ENCODE measurements around the gene TTC34.
"Not testable (repeated sequence)": the region's sequence is repeated elsewhere in the genome, so short reads cannot be mapped to it uniquely, and the experiment has no call there.

The TTC34 gene

DNA sequence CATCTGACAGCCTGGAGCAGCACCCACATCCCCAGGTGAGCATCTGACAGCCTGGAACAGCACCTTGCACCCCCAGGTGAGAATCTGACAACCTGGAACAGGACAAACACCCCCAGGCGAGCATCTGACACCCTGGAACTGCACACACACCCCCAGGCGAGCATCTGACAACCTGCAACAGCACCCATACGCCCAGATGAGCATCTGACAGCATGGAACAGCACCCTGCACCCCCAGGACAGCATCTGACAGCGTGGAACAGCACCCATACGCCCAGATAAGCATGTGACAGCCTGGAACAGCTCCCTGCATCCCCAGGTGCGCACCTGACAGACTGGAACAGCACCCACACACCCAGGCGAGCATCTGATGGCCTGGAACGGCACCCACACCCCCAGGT is 49.0 kb downstream of the TTC34 start:
- not testable (repeated sequence) for DNase-seq (ENCODE audit: low spot score)

DNA sequence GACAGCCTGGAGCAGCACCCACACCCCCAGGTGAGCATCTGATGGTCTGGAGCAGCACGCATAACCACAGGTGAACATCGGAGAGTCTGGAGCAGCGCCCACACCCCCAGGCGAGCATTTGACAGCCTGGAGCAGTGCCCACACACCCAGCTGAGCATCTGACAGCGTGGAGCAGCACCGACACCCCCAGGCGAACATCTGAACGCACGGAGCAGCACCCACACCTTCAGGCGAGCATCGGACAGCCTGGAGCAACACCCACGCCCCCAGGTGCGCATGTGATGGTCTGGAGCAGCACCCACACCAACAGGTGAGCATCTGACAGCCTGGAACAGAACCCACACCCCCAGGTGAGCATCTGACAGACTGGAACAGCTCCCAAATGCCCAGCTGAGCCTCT is 49.6 kb downstream of the TTC34 start:
- not testable (repeated sequence) for DNase-seq (ENCODE audit: low spot score)

DNA sequence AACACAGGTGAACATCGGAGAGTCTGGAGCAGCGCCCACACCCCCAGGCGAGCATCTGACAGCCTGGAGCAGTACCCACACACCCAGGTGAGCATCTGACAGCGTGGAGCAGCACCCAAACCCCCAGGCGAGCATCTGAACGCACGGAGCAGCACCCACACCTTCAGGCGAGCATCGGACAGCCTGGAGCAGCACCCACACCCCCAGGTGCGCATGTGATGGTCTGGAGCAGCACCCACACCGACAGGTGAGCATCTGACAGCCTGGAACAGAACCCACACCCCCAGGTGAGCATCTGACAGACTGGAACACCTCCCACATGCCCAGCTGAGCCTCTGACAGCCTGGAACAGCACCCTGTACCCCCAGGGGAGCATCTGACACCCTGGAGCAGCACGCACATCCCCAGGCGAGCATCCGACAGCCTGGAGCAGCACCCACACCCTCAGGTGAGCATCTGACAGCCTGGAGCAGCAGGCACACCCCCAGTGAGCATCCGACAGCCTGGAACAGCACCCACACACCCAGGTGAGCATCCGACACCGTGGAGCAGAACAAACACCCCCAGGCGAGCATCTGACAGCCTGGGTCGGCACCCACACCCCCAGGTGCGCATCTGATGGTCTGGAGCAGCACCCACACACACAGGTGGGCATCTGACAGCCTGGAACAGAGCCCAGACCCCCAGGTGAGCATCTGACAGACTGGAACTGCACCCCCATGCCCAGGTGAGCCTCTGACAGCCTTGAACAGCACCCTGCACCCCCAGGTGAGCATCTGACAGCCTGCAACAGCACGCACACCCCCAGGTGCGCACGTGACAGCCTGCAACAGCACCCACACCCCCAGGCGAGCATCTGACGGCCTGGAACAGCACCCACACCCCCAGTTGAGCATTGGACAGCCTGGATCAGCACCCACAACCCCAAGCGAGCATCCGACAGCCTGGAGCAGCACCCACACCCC is 50.4 kb downstream of the TTC34 start:
- DNase-seq (ENCODE audit: low spot score), result not testable (repeated sequence)

DNA sequence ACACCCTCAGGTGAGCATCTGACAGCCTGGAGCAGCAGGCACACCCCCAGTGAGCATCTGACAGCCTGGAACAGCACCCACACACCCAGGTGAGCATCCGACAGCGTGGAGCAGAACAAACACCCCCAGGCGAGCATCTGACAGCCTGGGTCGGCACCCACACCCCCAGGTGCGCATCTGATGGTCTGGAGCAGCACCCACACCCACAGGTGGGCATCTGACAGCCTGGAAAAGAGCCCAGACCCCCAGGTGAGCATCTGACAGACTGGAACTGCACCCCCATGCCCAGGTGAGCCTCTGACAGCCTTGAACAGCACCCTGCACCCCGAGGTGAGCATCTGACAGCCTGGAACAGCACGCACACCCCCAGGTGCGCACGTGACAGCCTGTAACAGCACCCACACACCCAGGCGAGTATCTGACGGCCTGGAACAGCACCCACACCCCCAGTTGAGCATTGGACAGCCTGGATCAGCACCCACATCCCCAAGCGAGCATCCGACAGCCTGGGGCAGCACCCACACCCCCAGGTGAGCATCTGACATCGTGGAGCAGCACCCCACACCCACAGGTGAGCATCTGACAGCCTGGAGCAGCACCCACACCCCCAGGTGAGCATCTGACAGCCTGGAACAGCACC is 51.3 kb downstream of the TTC34 start:
- DNase-seq (ENCODE audit: low spot score), result not testable (repeated sequence)

DNA sequence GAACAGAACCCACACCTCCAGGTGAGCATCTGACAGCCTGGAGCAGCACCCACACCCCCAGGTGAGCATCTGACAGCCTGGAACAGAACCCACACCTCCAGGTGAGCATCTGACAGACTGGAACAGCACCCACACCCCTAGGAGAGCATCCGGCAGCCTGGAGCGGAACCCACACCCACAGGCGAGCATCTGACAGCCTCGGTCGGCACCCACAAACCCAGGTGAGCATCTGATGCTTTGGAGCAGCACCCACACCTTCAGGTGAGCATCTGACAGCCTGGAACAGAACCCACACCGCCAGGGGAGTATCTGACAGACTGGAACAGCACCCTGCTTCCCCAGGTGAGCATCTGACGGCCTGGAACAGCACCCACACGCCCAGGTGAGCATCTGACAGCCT is 52.9 kb downstream of the TTC34 start:
- not testable (repeated sequence) for DNase-seq (ENCODE audit: low spot score)

DNA sequence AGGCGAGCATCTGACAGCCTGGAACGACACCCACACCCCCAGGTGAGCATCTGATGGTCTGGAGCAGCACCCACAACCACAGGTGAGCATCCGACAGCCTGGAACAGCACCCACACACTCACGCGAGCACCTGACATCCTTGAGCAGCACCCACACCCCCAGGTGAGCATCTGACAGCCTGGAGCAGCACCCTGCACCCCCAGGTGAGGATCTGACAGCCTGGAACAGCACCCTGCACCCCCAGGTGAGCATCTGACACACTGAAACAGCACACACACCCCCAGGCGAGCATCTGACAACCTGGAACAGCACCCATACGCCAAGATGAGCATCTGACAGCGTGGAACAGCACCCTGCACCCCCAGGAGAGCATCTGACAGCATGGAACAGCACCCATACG is 106.7 kb downstream of the TTC34 start:
- not testable (repeated sequence) for DNase-seq (ENCODE audit: low spot score)

DNA sequence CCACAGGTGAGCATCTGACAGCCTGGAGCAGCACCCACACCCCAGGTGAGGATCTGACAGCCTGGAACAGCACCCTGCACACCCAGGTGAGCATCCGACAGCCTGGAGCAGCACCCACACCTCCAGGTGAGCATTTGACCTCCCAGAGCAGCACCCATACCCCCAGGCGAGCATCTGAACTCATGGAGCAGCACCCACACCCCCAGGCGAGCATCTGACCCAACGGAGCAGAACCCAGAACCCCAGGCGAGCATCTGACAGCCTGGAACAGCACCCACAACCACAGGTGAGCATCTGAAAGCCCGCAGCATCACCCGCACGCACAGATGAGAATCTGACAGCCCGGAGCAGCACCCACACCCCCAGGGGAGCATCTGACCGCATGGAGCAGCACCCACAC is 111.3 kb downstream of the TTC34 start:
- not testable (repeated sequence) for DNase-seq (ENCODE audit: low spot score)

DNA sequence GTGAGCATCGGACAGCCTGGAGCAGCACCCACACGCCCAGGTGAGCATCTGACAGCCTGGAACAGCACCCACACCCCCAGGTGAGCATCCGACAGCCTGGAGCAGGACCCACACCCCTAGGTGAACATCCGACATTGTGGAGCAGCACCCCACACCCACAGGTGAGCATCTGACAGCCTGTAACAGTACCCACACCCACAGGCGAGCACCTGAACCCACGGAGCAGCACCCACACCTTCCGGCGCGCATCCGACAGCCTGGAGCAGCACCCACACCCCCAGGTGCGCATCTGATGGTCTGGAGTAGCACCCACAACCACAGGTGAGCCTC is 113.2 kb downstream of the TTC34 start:
- DNase-seq (ENCODE audit: low spot score), result not testable (repeated sequence)

DNA sequence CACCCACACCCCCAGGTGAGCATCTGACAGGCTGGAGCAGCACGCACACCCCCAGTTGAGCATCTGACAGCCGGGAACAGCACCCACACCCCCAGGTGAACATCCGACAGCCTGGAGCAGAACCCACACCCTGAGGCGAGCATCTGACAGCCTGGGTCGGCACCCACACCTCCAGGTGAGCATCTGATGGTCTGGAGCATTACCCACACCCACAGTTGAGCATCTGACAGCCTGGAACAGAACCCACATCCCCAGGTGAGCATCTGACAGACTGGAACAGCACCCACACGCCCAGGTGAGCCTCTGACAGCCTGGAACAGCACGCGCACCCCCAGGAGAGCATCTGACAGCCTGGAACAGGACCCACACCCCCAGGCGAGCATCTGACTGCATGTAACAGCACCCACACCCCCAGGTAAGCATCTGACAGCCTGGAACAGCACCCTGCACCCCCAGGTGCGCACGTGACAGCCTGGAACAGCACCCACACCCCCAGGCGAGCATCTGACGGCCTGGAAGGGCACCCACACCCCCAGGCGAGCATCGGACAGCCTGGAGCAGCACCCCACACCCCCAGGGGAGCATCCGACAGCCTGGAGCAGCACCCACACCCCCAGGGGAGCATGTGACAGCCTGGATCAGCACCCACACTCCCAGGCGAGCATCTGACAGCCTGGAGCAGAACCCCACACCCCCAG is 113.7 kb downstream of the TTC34 start:
- not testable (repeated sequence) for DNase-seq (ENCODE audit: low spot score)

DNA sequence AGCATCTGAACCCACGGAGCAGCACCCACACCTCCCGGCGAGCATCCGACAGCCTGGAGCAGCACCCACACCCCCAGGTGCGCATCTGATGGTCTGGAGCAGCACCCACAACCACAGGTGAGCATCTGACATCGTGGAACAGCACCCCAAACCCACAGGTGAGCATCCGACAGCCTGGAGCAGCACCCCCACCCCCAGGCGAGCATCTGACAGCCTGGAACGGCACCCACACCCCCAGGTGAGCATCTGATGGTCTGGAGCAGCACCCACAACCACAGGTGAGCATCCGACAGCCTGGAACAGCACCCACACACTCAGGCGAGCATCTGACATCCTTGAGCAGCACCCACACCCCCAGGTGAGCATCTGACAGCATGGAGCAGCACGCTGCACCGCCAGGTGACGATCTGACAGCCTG is 114.3 kb downstream of the TTC34 start:
- DNase-seq (ENCODE audit: low spot score), result not testable (repeated sequence)

DNA sequence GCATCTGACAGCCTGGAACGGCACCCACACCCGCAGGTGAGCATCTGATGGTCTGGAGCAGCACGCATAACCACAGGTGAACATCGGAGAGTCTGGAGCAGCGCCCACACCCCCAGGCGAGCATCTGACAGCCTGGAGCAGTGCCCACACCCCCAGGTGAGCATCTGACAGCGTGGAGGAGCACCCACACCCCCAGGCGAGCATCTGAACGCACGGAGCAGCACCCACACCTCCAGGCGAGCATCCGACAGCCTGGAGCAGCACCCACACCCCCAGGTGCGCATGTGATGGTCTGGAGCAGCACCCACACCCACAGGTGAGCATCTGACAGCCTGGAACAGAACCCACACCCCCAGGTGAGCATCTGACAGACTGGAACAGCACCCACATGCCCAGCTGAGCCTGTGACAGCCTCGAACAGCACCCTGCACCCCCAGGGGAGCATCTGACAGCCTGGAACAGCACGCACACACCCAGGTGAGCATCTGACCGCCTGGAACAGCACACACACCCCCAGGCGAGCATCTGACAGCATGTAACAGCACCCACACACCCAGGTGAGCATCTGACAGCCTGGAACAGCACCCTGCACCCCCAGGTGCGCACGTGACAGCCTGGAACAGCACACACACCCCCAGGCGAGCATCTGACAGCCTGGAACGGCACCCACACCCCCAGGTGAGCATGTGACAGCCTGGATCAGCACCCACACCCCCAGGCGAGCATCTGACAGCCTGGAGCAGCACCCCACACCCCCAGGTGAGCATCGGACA is 115.2 kb downstream of the TTC34 start:
- not testable (repeated sequence) for DNase-seq (ENCODE audit: low spot score)

DNA sequence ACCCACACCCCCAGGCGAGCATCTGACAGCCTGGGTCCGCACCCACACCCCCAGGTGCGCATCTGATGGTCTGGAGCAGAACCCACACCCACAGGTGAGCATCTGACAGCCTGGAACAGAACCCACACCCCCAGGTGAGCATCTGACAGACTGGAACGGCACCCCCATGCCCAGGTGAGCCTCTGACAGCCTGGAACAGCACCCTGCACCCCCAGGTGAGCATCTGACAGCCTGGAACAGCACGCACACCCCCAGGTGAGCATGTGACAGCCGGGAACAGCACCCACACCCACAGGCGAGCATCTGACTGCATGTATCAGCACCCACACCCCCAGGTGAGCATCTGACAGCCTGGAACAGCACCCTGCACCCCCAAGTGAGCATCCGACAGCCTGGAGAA is 115.8 kb downstream of the TTC34 start:
- not testable (repeated sequence) for DNase-seq (ENCODE audit: low spot score)

DNA sequence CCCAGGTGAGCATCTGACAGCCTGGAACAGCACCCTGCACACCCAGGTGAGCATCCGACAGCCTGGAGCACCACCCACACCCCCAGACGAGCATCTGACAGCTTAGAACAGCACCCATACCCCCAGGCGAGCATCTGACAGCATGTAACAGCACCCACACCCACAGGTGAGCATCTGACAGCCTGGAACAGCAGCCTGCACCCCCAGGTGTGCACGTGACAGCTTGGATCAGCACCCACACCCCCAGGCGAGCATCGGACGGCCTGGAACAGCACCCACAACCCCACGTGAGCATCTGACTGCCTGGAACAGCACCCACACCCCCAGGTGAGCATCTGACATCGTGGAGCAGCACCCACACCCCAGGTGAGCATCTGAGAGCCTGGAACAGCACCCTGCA is 116.6 kb downstream of the TTC34 start:
- not testable (repeated sequence) for DNase-seq (ENCODE audit: low spot score)

DNA sequence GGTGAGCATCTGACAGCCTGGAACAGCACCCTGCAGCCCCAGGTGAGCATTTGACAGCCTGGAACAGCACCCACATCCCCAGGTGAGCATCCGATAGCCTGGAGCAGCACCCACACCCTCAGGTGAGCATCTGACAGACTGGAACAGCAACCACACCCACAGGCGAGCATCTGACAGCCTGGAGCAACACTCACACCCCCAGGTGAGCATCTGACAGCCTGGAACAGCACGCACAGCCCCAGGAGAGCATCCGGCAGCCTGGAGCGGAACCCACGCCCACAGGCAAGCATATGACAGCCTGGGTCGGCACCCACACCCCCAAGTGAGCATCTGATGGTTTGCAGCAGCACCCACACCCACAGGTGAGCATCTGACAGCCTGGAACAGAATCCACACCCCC is 117.5 kb downstream of the TTC34 start:
- not testable (repeated sequence) for DNase-seq (ENCODE audit: low spot score)

DNA sequence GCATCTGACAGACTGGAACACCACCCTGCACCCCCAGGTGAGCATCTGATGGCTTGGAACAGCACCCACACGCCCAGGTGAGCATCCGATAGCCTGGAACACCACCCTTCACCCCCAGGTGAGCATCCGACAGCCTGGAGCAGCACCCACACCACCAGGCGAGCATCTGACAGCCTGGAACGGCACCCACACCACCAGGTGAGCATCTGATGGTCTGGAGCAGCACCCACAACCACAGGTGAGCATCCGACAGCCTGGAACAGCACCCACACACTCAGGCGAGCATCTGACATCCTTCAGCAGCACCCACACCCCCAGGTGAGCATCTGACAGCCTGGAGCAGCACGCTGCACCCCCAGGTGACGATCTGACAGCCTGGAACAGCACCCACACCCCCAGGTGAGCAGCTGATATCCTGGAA is 118.2 kb downstream of the TTC34 start:
- DNase-seq (ENCODE audit: low spot score), result not testable (repeated sequence)

DNA sequence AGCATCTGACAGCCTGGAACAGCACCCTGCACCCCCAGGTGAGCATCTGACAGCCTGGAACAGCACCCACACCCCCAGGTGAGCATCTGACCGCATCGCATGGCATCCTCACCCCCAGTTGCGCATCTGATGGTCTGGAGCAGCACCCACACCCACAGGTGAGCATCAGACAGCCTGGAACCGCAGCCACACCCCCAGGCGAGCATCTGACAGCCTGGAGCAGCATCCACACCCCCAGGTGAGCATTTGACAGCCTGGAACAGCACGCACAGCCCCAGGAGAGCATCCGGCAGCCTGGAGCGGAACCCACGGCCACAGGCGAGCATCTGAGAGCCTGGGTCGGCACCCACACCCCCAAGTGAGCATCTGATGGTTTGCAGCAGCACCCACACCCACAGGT is 118.6 kb downstream of the TTC34 start:
- not testable (repeated sequence) for DNase-seq (ENCODE audit: low spot score)

DNA sequence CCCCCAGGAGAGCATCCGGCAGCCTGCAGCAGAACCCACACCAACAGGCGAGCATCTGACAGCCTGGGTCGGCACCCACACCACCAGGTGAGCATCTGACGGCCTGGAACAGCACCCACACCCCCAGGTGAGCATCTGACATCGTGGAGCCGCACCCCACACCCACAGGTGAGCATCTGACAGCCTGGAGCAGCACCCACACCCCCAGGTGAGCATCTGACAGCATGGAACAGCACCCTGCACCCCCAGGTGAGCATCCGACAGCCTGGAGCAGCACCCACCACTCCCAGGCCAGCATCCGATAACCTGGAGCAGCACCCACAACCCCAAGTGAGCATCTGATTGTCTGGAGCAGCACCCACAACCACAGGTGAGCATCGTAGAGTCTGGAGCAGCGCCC is 124.8 kb downstream of the TTC34 start:
- not testable (repeated sequence) for DNase-seq (ENCODE audit: low spot score)

DNA sequence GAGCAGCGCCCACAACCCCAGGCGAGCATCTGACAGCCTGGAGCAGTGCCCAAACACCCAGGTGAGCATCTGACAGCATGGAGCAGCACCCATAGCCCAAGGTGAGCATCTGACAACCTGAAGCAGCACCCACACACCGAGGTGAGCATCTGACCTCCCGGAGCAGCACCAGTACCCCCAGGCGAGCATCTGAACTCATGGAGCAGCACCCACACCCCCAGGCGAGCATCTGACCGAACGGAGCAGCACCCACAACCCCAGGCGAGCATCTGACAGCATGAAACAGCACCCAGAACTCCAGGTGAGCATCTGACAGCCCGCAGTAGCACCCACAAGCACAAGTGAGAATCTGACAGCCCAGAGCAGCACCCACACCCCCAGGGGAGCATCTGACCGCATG is 129.8 kb downstream of the TTC34 start:
- not testable (repeated sequence) for DNase-seq (ENCODE audit: low spot score)

DNA sequence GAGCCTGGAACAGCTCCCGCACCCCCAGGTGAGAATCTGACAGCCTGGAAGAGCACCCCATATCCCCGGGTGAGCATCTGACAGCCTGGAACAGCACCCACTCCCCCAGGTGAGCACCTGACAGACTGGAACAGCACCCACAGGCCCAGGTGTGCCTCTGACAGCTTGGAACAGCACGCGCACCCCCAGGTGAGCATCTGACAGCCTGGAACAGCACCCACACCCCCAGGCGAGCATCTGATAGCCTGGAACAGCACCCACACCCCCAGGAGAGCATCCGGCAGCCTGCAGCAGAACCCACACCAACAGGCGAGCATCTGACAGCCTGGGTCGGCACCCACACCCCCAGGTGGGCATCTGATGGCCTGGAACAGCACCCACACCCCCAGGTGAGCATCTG is 141.7 kb downstream of the TTC34 start:
- DNase-seq (ENCODE audit: low spot score), result not testable (repeated sequence)

DNA sequence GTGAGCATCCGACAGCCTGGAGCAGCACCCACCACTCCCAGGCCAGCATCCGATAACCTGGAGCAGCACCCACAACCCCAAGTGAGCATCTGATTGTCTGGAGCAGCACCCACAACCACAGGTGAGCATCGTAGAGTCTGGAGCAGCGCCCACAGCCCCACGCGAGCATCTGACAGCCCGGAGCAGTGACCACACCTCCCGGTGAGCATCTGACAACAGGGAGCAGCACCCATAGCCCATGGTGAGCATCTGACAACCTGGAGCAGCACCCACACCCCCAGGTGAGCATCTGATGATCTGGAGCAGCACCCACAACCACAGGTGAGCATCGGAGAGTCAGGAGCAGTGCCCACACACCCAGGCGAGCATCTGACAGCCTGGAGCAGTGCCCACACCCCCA is 143.6 kb downstream of the TTC34 start:
- DNase-seq (ENCODE audit: low spot score), result not testable (repeated sequence)

DNA sequence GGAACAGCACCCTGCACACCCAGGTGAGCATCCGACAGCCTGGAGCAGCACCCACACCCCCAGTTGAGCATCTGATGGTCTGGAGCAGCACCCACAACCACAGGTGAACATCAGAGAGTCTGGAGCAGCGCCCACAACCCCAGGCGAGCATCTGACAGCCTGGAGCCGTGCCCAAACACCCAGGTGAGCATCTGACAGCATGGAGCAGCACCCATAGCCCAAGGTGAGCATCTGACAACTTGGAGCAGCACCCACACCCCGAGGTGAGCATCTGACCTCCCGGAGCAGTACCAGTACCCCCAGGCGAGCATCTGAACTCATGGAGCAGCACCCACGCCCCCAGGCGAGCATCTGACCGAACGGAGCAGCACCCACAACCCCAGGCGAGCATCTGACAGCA is 144.4 kb downstream of the TTC34 start:
- not testable (repeated sequence) for DNase-seq (ENCODE audit: low spot score)

Data from GM20000 (cell line).